ENCODE measurements around the gene ATL2.
"Not testable (repeated sequence)": the region's sequence is repeated elsewhere in the genome, so short reads cannot be mapped to it uniquely, and the experiment has no call there.

ATL2 gene

DNA sequence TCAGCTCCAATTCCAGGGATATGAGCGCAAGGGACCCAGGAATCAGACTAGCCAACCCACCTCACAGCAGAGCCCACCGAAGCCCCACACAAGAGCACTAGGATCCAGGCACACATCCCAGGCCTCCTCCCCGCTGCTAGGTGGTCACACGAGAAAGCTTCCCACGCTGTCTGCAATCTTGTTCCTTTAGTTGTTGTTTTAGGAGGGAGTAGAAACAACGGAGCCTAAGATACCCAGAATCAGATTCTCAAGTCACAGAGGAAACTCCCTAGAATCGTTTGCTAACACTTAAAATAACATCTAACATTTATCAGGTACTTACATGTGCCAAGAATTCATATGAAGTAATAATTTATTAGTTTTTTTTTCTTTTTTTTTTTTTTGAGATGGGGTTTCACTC is 9.7 kb upstream of the ATL2 start:
- no peak for DNase-seq (ENCODE audit: low spot score)
- TF ChIP-seq, protein P1, sequence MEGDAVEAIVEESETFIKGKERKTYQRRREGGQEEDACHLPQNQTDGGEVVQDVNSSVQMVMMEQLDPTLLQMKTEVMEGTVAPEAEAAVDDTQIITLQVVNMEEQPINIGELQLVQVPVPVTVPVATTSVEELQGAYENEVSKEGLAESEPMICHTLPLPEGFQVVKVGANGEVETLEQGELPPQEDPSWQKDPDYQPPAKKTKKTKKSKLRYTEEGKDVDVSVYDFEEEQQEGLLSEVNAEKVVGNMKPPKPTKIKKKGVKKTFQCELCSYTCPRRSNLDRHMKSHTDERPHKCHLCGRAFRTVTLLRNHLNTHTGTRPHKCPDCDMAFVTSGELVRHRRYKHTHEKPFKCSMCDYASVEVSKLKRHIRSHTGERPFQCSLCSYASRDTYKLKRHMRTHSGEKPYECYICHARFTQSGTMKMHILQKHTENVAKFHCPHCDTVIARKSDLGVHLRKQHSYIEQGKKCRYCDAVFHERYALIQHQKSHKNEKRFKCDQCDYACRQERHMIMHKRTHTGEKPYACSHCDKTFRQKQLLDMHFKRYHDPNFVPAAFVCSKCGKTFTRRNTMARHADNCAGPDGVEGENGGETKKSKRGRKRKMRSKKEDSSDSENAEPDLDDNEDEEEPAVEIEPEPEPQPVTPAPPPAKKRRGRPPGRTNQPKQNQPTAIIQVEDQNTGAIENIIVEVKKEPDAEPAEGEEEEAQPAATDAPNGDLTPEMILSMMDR (IDR thresholded peaks at IDR 0.05; ENCODE audit: extremely low read depth, missing control alignments): no peak

DNA sequence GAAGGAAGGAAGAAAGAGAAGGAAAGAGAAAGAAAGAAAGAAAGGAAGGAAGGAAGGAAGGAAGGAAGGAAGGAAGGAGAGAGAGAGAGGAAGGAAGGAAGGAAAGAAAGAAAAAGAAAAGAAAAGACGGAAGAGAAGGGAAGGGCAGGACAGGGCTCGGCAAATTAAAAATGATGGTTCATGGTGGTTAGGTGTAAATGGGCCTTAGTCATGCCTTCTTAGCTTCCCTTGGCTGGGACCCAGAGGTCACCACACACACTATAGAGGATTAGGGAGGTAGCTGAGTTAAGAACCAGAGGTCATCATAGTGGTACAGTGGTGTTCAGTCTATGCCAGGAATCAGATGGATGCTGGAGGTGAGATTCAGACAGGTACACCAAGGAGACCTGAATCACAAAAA is 9.3 kb upstream of the ATL2 start:
- no peak for DNase-seq (ENCODE audit: low spot score)
- TF ChIP-seq, protein P1 (IDR thresholded peaks at IDR 0.05; ENCODE audit: extremely low read depth, missing control alignments): no peak

DNA sequence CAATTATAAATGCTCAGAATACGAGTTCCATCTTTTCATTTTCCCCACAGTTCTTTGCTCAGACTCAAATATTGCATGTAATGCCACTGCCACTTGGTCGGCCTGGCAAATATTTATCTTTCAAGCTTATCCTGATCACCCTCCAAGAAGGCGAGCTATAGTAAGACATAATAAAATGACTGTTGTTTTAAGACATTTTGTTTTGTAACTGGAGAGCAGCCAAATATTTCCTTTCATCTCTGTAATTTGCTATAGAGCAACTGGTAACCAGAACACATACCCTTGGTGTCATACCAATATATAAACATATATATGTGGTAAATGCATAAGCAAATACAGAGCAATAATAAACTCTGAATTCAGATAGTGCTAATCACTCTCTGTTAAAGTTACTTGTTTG is 7.3 kb upstream of the ATL2 start:
- DNase-seq (ENCODE audit: low spot score): no peak
- TF ChIP-seq, protein P1 (IDR thresholded peaks at IDR 0.05; ENCODE audit: extremely low read depth, missing control alignments): no peak

DNA sequence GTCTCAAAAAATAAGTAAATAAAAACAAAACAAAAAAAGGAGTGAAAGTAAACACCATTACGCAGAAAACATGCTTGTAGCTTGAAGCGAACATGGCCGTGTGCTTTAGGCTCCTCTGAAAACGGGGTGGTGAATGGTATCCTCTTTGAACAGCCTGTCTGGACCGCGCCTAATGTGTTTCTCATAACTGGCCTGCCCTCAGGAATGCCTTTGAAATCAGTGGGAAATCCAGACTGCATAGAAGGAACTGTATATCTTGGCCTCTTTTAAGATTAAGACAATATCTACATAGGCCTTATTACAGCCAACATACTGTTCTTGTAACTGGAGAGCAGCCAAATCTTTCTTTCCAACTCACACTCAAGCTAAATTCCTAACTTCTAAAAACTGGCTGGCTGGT is 6.7 kb upstream of the ATL2 start:
- DNase-seq (ENCODE audit: low spot score): not testable (repeated sequence)

DNA sequence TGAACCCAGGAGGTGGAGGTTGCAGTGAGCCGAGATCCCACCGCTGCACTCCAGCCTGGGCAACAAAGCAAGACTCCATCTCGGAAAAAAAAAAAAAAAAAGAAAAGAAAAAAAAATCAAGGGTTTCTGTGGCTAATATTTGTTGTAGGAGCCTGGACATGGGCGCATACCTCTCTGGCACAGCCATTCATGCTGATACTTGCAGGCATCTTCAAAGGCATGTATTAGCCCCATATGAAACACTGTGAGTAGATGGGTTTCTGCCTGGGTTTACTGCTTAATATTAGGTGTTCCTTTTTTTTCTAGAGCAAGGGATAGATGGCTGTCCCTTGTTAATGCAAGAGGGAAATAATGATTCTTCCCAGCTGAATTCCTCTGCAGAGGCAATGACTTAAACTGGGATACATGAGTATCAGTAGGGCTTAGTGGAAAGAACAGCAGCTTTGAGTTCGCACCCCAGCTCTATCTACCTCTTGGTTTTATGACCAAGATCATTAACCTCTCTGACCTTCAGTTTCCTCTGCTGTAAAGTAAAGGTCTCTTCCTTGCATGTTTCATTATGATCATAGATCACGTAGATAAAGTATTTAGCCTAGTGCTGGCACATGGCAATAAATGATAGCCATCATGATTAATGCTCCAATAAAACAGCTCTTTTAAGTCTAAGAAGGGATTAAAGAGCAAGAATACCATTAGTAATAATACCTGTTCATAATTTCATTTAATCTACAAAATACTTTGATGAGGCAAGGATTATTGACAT is 4.5 kb upstream of the ATL2 start:
- TF ChIP-seq, protein P1 (IDR thresholded peaks at IDR 0.05; ENCODE audit: extremely low read depth, missing control alignments): no peak
- DNase-seq (ENCODE audit: low spot score): no peak

DNA sequence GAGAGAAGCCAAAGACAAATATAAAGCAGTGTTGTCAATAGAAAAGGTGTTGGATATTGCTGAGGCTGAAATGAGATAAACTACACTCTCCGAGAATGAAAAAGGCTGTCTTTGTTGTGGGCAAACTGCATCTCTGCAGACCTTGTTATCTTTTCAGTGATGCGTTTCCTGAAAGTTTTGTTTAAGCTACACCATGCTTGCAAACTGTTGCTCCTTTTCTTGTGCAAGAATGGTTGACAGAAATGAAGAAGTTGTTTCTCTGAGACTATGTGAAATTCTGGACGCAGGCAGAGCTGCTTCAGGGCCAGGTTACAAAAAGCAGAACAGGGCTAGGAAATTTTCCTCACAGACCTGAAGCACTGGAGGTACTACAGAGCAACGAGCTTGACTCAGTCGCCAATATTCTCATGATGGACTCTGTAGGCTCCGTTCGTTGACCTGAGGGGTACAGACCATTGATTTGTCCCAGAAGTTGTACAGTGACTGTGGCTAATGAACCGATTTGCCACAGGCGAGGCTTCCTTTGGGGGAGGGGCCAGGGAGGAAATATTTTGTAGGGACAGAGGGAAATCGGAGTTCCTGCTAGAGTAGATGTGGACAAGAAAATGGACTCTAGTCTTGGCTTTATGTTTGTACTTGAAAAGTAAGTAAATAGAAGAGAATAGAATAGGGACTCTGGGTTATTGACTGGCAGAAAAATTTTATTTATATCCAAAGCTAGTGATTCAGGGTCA is 3.5 kb upstream of the ATL2 start:
- TF ChIP-seq, protein P1 (IDR thresholded peaks at IDR 0.05; ENCODE audit: extremely low read depth, missing control alignments): no peak
- no peak for DNase-seq (ENCODE audit: low spot score)

DNA sequence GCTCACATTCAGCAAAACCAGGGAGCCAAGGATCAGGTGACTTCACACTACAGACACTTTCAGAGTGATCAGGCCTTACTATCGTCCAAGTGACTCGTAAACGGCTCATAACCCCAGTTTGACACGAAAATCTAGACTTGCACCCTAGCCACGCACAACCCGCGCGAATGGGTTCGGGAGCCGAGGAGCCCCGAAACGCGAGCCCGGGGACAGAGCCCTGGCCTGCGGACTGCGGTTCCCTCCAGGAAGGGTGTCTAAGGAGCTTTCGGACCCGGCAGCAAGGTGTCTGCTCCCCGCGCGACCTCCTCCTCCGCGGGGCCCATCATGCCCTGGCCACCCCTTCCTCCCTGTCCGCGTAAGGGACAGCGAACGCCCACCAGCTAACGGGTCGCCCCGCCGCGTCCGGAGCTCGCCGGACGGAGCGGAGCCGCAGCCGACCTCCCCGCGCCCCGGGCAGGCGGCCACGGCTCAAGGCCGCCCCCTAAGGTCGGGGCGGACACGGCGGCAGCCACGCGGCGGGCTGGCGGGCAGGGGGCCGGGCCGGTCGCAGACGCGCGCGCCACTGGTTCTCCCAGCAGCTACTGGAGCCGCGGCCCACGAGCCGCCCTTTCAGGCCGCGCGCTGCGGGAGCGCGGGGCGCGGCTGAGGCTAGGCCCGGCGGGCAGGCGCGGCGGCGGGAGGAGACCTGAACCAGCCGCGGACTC is 575 bp downstream of the ATL2 start:
- peak; percentile 92 for DNase-seq (ENCODE audit: low spot score)
- TF ChIP-seq, protein P1 (IDR thresholded peaks at IDR 0.05; ENCODE audit: extremely low read depth, missing control alignments): peak; percentile 87

All from GM20000 (cell line).